Tibial nerve (tissue), 4 donors: ENCODE measurements around the gene INO80B. TPM values are rescaled to one million over a fixed set of nuclear protein-coding genes. Genes with fewer than 3 reads are reported as not detected.

Experiments
- DNase-seq, 2 donors: peaks; one replicate each; pipeline ENCODE4 v3.0.0-alpha.2; 2019; ENCODE audit warnings: low spot score in 2 of 2
- H3K27ac ChIP-seq, 4 donors: fragments of 200-600 bp; sonication (generic) in 3 of 4; one replicate each; pipeline ENCODE4 v1.5.1; 2017 to 2019; ENCODE audit warnings: mild to moderate bottlenecking in 1 of 4
- H3K27me3 ChIP-seq, 2 donors: fragments of 200-600 bp; sonication (generic) in 1 of 2; one replicate each; pipeline versions ENCODE4 v1.5.1 to v1.6.0; 2017 to 2019
- H3K36me3 ChIP-seq, 3 donors: fragments of 200-600 bp; sonication (generic); one replicate each; pipeline ENCODE4 v1.5.1; 2018 to 2019
- H3K4me1 ChIP-seq, 4 donors: fragments of 200-600 bp; sonication (generic) in 3 of 4; one replicate each; pipeline ENCODE4 v1.5.1; 2017 to 2019
- H3K4me3 ChIP-seq, 4 donors: fragments of 200-600 bp; sonication (generic) in 3 of 4; one replicate each; pipeline ENCODE4 v1.5.1; 2017 to 2019; ENCODE audit warnings: mild to moderate bottlenecking in 1 of 4, moderate library complexity in 1 of 4
- H3K9me3 ChIP-seq, 4 donors: fragments of 200-600 bp; sonication (generic) in 3 of 4; one replicate each; pipeline ENCODE4 v1.5.1; 2017 to 2019
- EP300 ChIP-seq, 2 donors: sonication (generic); formaldehyde crosslinking; IDR thresholded peaks; one replicate each; pipeline ENCODE4 v1.6.1; 2017; ENCODE audit warnings: antibody characterized with exemption in 2 of 2, mild to moderate bottlenecking in 1 of 2
- POLR2A ChIP-seq, 2 donors: fragments of 450-650 bp; IDR thresholded peaks; one replicate each; pipeline ENCODE4 v1.6.1; 2017; ENCODE audit warnings: antibody characterized with exemption in 2 of 2, mild to moderate bottlenecking in 2 of 2, moderate library complexity in 2 of 2
- WGBS, 2 donors: methylation state at CpG; one replicate each; pipeline ENCODE4 v1.1.5; 2018; 5-methylcytosine and 5-hydroxymethylcytosine counted together
- total RNA-seq, 4 donors: library from RNA; depleted of rRNA; stranded (reverse); fragments of >200 nt; gene quantifications; one replicate each; pipeline ENCODE4 v1.1.0, GENCODE V29; 2016
- TF ChIP-seq, protein P1 (sequence below), 5 experiments: fragments of 200-600 bp in 3 of 5; fragments of 450-650 bp in 2 of 5; sonication (generic) in 3 of 5; IDR thresholded peaks; one replicate each; pipeline ENCODE4 v1.5.1; 2016 to 2019; ENCODE audit warnings: antibody characterized with exemption in 5 of 5, mild to moderate bottlenecking in 3 of 5, moderate library complexity in 2 of 5

Gene INO80B
- total RNA-seq, 4 donors from 2014 or later: 15.1 to 40.6 (median 27.5) TPM

DNA sequence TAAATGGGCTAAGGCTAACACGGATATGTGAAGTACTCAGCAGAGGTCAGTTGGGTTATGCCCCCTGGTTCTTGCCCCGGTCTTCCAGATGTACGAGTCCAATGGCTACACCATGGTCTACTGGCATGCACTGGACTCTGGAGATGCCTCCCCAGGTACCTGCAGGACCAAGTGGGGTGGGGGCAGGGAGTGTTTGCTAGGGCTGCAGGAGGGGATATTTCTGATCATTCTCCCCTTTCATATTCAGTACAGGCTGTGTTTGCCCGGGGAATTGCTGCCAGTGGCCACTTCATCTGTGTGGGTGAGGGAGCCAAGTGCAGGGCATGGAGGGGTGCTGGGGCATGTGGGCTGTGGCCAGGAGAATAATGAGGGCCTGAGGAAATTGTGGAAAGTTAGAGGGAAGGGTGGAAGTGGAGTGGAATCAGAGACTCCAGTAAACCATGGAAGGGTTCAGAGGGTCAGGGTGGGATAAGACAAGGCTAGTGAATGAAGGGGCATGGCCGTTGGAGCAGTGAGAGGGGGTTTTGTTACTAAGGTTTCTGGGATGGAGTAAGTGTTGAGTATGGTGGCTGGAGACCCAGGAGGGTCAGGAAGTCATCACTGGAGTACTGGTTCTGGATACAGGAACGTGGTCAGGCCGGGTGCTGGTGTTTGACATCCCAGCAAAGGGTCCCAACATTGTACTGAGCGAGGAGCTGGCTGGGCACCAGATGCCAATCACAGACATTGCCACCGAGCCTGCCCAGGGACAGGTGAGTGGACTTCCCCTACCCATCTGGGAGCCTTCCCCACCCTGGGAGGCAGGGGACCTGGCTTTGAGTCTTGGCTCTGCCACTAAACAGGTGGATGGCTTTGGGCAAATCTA lies 31.4 kb upstream of the INO80B start:
- peaks cover 0 to 23% (median 9%) of the 10 kb centered on the region in 4 donors for H3K4me1 ChIP-seq
- no peak overlapping the region for H3K4me3 ChIP-seq
- H3K27ac ChIP-seq: peak overlapping the region in 2 of 4 donors; percentile 11 to 88
- 56 to 61% methylated on average over 9 of the region's 9 CpGs for WGBS, 2 donors
- no peak for DNase-seq
- TF ChIP-seq EP300 (IDR thresholded peaks at IDR 0.05) (no peak), POLR2A (IDR thresholded peaks at IDR 0.05) (peak in 1 of 2 donors; percentile 10)
- TF ChIP-seq, protein P1, sequence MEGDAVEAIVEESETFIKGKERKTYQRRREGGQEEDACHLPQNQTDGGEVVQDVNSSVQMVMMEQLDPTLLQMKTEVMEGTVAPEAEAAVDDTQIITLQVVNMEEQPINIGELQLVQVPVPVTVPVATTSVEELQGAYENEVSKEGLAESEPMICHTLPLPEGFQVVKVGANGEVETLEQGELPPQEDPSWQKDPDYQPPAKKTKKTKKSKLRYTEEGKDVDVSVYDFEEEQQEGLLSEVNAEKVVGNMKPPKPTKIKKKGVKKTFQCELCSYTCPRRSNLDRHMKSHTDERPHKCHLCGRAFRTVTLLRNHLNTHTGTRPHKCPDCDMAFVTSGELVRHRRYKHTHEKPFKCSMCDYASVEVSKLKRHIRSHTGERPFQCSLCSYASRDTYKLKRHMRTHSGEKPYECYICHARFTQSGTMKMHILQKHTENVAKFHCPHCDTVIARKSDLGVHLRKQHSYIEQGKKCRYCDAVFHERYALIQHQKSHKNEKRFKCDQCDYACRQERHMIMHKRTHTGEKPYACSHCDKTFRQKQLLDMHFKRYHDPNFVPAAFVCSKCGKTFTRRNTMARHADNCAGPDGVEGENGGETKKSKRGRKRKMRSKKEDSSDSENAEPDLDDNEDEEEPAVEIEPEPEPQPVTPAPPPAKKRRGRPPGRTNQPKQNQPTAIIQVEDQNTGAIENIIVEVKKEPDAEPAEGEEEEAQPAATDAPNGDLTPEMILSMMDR (IDR thresholded peaks at IDR 0.05): no peak
- no peaks in the 10 kb centered on the region for H3K9me3 ChIP-seq
- H3K36me3 ChIP-seq: peaks cover 0 to 38% (median 1%) of the 10 kb centered on the region in 3 donors
- no peaks in the 10 kb centered on the region for H3K27me3 ChIP-seq

DNA sequence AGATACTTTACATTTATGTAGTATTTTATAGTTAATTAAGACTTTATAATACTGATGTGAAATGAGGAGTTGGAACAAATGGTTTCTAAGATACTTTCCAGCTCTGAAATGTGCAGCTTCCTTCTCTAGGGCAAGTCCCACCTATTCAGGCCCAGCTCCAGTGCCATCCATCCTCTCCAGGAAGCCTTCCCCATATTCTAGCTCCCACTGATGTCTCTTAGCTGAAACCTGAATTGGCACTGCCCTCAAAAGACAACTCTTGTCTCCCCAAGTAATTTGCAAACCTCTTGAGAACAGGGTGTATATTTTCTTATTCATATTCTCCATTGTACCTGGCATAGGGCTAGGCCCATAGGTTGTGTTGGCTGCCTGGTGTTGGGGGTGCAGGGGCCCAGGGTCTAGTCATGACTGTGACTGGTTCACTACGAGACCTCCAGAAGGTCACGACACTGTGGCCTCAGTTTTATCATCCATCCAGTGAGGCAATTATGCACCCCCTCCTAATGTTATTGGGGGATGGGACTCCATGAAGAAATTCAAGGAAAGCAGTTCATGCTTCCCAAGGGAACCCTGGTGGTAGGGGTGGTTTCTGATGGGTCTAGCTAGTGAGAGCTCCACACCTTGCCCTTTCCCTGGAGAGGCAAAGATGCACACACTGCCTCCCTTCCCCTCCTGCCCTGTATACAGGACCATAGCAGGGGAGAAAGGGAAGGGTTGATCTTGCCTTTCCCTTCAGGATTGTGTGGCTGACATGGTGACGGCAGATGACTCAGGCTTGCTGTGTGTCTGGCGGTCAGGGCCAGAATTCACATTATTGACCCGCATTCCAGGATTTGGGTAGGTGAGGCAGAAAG lies 30.5 kb upstream of the INO80B start:
- Histone ChIP-seq H3K4me1 (peaks cover 0 to 23% (median 9%) of the 10 kb centered on the region in 4 donors), H3K36me3 (peaks cover 5 to 47% (median 8%) of the 10 kb centered on the region in 3 donors), H3K4me3 (no peak overlapping the region), H3K27ac (peak overlapping the region in 2 of 4 donors; percentile 11 to 88), H3K27me3 (no peaks in the 10 kb centered on the region), H3K9me3 (no peaks in the 10 kb centered on the region)
- TF ChIP-seq POLR2A (IDR thresholded peaks at IDR 0.05) (no peak), EP300 (IDR thresholded peaks at IDR 0.05) (no peak)
- TF ChIP-seq, protein P1 (IDR thresholded peaks at IDR 0.05): no peak
- 64 to 68% methylated on average over 5 of the region's 5 CpGs for WGBS, 2 donors
- no peak for DNase-seq

DNA sequence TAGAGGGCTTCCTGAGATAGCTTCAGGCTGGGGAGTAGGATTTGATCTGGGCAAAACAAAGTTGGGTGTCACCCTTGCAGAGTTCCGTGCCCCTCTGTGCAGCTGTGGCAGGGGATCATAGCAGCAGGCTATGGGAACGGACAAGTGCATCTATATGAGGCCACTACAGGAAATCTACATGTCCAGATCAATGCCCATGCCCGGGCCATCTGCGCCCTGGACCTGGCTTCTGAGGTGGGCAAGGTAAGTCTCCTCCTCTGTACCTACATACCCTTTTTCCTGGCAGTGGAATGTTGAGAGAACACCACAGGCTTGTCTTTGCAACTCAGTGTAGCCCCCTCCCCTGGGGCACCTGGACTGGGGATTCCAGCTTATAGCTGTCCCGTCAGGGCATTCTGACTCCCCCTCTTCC lies 29.9 kb upstream of the INO80B start:
- H3K36me3 ChIP-seq: peaks cover 5 to 53% (median 8%) of the 10 kb centered on the region in 3 donors
- no peak overlapping the region for H3K27ac ChIP-seq
- H3K9me3 ChIP-seq: no peaks in the 10 kb centered on the region
- H3K27me3 ChIP-seq: no peaks in the 10 kb centered on the region
- no peak for DNase-seq
- TF ChIP-seq EP300 (IDR thresholded peaks at IDR 0.05) (no peak), POLR2A (IDR thresholded peaks at IDR 0.05) (no peak)
- TF ChIP-seq, protein P1 (IDR thresholded peaks at IDR 0.05): no peak
- 69 to 77% methylated on average over 5 of the region's 5 CpGs for WGBS, 2 donors
- H3K4me3 ChIP-seq: no peak overlapping the region
- H3K4me1 ChIP-seq: peaks cover 0 to 23% (median 9%) of the 10 kb centered on the region in 4 donors

DNA sequence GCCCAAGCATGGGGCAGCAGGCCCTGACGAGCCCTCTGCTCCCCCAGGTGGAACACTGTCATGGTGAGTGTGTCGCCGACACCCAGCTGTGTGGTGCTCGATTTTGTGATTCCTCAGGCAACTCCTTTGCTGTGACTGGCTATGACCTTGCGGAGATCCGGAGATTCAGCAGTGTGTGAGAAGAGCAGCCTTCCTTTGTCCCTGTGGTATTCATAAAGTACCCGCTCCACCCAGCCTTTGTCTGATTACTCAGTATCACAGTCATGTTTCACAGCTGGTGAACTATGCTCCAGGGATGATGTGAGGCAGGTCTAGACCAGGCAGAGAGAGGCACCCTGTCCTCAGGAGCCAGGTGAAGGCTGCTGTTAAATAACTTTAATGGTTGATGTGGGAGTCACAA lies 29.4 kb upstream of the INO80B start:
- no peaks in the 10 kb centered on the region for H3K27me3 ChIP-seq
- H3K27ac ChIP-seq: no peak overlapping the region
- WGBS, 2 donors: 69 to 75% methylated on average over 7 of the region's 7 CpGs
- no peaks in the 10 kb centered on the region for H3K9me3 ChIP-seq
- peaks cover 0 to 20% (median 9%) of the 10 kb centered on the region in 4 donors for H3K4me1 ChIP-seq
- no peak overlapping the region for H3K4me3 ChIP-seq
- H3K36me3 ChIP-seq: peaks cover 5 to 58% (median 8%) of the 10 kb centered on the region in 3 donors
- DNase-seq: no peak
- TF ChIP-seq EP300 (IDR thresholded peaks at IDR 0.05) (no peak), POLR2A (IDR thresholded peaks at IDR 0.05) (no peak)
- TF ChIP-seq, protein P1 (IDR thresholded peaks at IDR 0.05): no peak
